CD4-positive, alpha-beta T cell treated with Interleukin-4 for 1 hour (primary cell): ENCODE results near the gene TUBA3C.
"Not testable (repeated sequence)": the region's sequence is repeated elsewhere in the genome, so short reads cannot be mapped to it uniquely, and the experiment has no call there.

Experiments used
- DNase-seq, 2 donors: peaks; one replicate each; pipeline ENCODE4 v3.0.0-alpha.2; 2020 to 2022

Gene TUBA3C

DNA sequence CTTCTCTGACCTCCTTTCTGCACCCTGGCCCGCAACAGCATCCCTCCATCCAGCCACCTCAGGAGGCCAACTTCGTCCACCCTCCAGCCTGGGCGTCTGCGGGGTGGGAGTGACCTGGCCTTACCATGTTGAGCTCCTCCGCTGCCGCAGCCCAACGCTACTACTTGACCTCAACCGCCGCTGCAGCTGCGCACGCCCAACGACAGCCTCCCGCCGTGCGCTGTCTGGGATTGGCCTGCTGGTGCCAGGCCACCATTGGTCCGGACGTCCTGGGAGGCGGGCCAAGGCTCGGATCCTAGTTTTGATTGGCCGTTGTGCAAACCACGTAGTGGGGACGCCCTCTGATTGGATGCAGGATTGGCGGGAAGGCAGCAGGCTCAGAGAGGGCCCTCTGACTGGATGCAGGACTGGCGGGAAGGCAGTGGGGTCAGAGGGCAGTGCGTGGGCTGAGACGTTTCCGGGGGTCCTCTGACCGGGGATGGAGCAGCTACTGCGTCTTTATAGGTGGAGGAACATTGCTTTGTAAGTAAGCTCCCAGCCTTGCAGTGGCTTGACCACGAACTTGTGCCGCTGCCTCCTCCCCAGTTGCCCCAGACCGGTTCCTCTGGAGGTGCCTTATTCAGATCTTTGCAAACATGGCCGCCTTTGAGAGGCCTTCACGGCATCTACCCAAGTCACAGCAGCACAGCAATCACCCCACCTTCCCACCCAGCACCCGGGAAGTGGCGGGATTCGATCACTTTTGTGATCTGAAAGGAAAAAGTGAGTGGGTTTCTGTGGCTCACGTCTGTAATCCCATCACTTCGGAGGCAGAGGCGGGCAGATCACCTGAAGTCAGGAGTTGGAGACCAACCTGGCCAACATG, at the start of gene TUBA3C:
Gene TUBA3C (minus strand): TSS at position 204 of the 865 bp plus-strand sequence. CDS start 77 bp downstream, at position 127.
- no peak for DNase-seq

- DNase-seq: not testable (repeated sequence)
Measured at GRCh38 chr13:19207413-19207812, 25.8 kb upstream of the TUBA3C start.

DNA sequence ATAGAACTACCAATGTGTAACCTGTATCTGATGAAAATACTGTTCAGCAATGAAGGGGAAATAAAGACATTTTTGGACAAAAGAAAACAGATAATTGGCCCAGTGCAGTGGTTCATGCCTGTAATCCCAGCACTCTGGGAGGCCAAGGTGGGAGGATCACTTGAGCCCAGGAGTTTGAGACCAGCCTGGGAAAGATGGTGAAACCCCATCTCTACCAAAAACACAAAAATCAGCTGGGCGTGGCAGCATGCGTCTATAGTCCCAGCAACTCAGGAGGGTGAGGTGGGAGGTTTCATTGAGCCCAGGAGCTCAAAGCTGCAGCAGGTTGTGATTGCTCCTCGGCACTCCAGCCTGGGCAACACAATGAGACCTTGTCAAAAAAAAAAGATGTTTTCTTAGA, 11.0 kb upstream of the TUBA3C start:
- DNase-seq: not testable (repeated sequence)

DNA sequence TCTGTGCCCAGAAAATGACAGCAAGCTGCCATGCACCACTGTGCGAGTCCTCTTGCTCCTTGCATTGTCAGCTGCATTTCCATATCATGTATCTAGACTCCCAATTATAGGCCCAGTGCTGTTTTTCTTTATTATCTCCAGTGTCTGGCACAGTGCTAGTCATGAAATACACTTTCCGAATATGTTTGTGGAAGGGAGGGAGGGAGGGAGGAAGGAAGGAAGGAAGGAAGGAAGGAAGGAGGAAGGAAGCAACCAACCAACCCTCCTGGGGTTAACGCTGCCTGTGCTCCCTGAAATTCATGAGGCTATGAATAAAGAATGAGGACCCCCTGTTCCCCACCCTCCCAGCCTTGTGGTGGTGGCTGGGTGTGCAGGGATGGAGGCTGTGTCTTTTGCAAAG, 8.3 kb upstream of the TUBA3C start:
- DNase-seq: not testable (repeated sequence)

- not testable (repeated sequence) for DNase-seq
Measured at GRCh38 chr13:19189368-19189767, 7.7 kb upstream of the TUBA3C start.

DNA sequence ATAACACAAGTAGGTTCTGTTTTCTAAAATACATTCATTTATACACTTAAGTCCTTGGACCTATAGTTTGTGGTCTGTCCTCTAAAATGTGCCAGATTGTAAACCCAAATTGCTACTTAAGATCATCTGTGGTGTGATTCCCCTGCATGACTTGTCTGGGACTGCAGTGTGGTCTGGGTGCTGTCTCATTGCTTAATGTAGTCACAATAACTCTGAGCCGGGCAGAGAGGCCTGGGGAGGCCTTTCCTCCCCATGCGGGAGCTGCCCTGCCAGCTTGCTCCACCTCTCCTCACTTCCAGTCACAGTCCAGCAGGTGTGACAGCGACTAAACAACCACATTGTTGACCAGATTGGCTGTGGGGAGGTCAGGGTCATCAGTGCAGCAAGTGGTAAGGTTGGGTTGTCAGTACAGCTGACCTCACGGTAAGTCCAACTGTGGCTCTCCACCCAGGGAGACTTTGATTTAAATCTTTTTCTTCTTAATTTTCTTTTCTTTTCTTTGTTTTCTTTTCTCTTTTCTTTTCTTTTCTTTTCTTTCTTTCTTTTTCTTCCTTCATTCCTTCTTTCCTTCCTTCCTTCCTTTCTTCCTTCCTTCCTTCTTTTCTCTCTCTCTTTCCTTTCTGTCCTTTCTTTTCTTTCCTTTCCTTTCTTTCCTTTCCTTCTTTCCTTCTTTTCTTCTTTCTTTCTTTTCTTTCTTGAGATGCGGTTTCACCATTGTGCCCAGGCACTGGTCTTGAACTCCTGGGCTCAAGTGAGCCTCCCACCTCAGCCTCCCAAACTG, 4.4 kb upstream of the TUBA3C start:
- DNase-seq: no peak

DNA sequence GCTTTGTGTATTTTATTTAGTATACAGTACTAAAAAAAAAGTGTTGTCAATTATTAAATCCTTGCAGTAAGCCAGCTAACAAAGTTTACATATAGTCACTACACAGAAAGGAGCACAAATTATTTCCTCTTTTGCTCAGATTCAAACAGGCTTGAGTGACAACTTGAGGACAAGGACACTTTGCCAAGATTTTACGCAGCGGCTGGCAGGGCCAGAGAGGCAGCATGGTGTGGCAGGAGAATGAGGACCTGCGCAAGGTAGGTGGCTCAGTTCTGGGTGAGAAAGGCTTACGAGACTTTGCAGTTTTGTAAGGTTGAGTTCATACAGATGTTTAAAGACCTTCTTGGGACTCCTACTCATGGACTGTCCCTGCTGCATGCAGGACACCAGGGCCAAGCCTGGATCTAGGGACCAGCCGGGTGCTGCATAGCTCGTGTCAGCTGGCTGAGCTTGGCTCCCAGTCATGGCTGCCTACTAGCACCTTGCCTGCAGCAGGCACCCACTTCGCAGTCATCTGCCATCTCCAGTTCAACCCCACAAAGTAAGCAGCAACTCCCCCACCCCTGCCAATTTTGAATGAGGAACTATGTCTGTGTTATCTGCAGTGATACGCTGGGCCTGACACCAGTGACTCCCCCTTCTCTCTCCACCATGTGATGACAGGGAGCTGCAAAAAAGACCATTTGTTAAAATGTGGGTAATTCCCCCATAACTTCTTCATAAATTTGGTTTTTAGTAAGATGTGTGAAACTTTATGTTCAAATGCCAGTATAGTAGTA, 3.7 kb upstream of the TUBA3C start:
- DNase-seq: no peak

- no peak for DNase-seq
Measured at GRCh38 chr13:19184176-19184575, 2.6 kb upstream of the TUBA3C start.

- no peak for DNase-seq
Measured at GRCh38 chr13:19183676-19184075, 2.1 kb upstream of the TUBA3C start.

DNA sequence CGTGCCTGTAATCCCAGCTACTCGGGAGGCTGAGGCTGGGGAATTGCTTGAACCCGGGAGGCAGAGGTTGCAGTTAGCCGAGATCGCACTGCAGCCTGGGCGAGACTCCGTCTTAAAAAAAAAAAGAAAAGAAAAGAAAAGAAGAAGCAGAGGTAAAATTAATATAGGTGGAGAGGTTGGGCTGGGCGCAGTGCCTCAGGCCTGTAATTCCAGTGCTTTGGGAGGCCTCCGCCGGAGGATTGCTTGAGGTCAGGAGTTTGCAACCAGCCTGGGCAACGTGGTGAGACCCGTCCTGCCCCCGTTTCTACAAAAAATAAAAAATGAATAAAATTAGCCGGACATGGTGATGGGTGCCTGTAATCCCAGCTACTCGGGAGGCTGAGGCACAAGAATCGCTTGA, 912 bp upstream of the TUBA3C start:
- no peak for DNase-seq

DNA sequence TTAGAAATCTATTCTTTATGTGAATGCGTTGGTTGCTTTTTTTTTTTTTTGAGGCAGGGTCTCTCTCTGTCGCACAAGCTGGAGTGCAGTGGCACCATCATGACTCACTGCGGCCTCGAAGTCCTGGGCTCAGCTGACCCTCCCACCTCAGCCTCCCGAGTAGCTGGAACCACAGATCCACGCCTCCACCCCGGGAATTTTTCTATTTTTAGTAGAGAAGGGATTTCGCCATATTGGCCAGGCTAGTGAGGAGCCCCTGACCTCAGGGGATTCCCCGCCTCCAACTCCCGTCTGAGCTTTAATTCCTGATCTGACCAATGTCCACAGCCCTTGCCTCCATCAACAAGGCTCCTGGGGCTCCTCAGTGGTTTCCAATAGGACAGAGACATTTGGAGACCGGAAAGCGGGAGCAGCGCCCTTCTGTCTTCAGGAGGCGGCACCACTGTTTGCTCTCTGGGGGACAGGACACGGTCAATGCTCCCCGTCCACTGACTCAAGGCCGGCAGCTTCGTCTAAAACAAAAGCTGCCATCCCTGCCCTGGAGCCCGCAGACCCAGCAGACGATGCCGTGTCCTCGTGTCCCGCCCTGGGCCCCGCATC, 503 bp downstream of the TUBA3C start:
- no peak for DNase-seq

- no peak for DNase-seq
Measured at GRCh38 chr13:19179916-19180315, 1.7 kb downstream of the TUBA3C start.

GRCh38 chr13:19178901-19179593, 2.6 kb downstream of the TUBA3C start:
- DNase-seq: no peak

- DNase-seq: not testable (repeated sequence)
Measured at GRCh38 chr13:19176981-19177776, 4.4 kb downstream of the TUBA3C start.

- no peak for DNase-seq
Measured at GRCh38 chr13:19173752-19174151, 7.9 kb downstream of the TUBA3C start.

DNA sequence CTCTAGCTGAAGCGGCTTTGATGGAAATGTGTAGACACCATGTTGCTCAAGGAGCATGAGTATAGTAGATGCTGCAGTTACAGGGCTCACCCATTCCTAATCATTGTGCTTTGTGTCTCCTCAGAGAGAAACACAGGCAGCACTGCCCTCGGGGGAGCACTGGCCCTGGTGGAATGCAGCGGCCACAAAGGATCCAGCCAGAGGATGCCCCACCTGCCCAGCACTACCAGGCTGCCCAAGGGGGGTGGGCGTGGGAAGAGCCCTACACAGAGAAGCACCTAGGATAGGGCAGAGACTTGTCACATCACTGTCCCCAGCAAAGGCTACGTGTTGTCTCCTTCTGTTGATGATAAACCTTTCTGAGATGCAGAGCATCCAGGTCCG, 9.0 kb downstream of the TUBA3C start:
- no peak for DNase-seq

DNA sequence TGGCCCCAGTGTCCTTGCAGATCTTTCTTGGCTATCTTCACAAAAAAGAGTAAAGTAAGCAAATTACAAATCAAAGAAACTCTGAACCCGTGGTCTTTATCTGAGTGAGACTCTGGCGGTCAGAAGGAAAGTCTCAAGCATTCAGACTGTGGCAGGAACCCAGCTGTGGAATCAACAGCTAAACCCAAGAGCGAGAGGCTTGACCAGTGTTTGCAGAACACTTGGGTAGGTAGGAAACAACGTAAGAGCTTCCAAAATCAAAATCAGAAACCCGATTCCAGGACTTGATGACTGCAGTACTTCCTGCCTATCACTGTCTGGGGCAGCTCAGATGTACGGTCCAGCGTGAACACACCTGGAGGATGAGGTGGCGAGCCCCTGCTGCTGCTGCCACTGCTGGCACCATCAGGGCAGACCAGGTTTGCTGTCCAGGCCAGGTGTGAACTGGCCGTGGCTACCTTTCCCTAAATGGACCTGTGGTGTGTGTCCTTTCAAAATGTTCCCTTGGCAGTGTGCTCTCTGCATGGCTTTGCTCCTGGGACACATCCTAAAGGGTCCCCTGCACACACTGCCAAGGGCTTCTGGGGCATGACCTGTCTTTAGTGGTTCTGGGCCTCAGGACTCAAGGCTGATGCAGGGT, 9.5 kb downstream of the TUBA3C start:
- DNase-seq: no peak

- DNase-seq: no peak
Measured at GRCh38 chr13:19171563-19171962, 10.1 kb downstream of the TUBA3C start.

DNA sequence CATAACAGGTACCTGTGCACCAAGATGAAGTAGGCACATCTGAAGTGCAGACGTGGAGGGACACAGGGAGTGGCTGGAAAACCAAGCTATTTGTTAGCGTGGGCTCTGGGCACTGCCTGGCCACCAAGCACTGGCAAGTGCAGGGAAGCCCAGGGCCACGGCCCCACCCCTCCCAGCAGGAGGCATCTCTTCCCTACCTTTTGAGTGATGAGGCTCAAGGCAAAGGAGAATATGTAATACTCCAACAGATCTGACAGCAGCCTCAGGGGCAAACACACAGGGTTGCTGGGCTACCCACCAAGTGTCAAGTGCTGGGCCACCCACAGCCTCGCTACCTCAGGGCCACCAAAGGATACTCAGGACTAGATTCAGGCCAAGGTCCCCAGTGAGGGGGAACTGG, 11.6 kb downstream of the TUBA3C start:
- DNase-seq: no peak

- no peak for DNase-seq
Measured at GRCh38 chr13:19169496-19169895, 12.1 kb downstream of the TUBA3C start.

DNA sequence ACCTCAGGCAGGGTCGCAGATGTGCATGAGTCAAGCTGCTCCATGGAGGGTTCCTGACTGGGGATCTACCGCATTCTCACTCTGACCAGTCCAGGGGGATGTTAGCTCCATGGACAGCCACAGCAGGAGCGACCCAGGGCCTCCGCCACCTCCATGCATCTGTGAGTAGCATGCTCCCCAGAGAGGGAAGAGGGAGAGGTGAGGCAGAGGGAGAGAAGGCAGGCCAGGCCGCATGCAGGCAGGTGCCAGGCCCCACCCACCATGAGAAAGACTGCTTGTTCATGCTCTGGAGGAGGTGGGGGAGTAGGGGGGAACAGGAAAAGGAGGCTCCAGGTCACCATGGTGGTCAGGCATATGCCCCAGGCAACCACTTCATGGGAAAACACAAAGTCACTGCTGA, 20.3 kb downstream of the TUBA3C start:
- DNase-seq: no peak
